Calu3 (cell line): ENCODE results near the gene TMPRSS5. TPM values are rescaled to one million over a fixed set of nuclear protein-coding genes. Genes with fewer than 3 reads are reported as not detected.
A peak's percentile ranks its signal among the peaks of the same experiment; 100 is the strongest.

ENCODE experiments used
- BruUV-seq: library from RNA; stranded (reverse); fragments of 400-500 nt; replicated peaks from 2 replicates; lab custom pipeline; 2021; lab: Mats Ljungman, UMichigan
- CTCF ChIA-PET: fragments of 300-600 bp; sonication (Branson Sonifier 250); formaldehyde crosslinking; loops from one replicate; lab custom pipeline; 2022; ENCODE audit warnings: antibody characterized with exemption; lab: Charles Lee
- DNase-seq: peaks from one replicate; pipeline ENCODE4 v3.0.0; 2022
- H3K27ac Mint-ChIP-seq: one replicate; pipeline ENCODE4 v1.8.0; 2022; ENCODE audit warnings: mixed read lengths; ENCODE audit not compliant: unreplicated experiment
- H3K27me3 Mint-ChIP-seq: one replicate; pipeline ENCODE4 v1.8.0; 2022; ENCODE audit warnings: mixed read lengths; ENCODE audit not compliant: unreplicated experiment
- H3K36me3 Mint-ChIP-seq: one replicate; pipeline ENCODE4 v1.8.0; 2022; ENCODE audit warnings: mild to moderate bottlenecking, moderate library complexity, mixed read lengths; ENCODE audit not compliant: insufficient read depth, unreplicated experiment
- H3K4me1 Mint-ChIP-seq: one replicate; pipeline ENCODE4 v1.8.0; 2022; ENCODE audit warnings: mild to moderate bottlenecking, low read depth, mixed read lengths; ENCODE audit not compliant: unreplicated experiment
- H3K4me3 Mint-ChIP-seq: one replicate; pipeline ENCODE4 v1.8.0; 2022; ENCODE audit warnings: mild to moderate bottlenecking, low read depth, moderate library complexity, mixed read lengths; ENCODE audit not compliant: unreplicated experiment
- H3K9me3 Mint-ChIP-seq: one replicate; pipeline ENCODE4 v1.8.0; 2022; ENCODE audit warnings: low read depth, mixed read lengths; ENCODE audit not compliant: unreplicated experiment
- intact Hi-C: fragments of 100-400 bp; cut with micrococcal nuclease; formaldehyde crosslinking; loops from one replicate; pipeline ENCODE4 v1.10.0; 2022; ENCODE audit not compliant: unreplicated experiment
- total RNA-seq: library from RNA; stranded (reverse); gene quantifications from 2 replicates; pipeline ENCODE4 v1.2.3, GENCODE V29; 2022
- TF ChIP-seq, protein P1 (sequence below): fragments of 200-600 bp; IDR thresholded peaks from one replicate; pipeline ENCODE4 v1.8.0; 2022; ENCODE audit warnings: antibody characterized with exemption; ENCODE audit not compliant: unreplicated experiment

TMPRSS5 gene
- total RNA-seq, 1 experiment from 2014 or later = 9.6 TPM

DNA sequence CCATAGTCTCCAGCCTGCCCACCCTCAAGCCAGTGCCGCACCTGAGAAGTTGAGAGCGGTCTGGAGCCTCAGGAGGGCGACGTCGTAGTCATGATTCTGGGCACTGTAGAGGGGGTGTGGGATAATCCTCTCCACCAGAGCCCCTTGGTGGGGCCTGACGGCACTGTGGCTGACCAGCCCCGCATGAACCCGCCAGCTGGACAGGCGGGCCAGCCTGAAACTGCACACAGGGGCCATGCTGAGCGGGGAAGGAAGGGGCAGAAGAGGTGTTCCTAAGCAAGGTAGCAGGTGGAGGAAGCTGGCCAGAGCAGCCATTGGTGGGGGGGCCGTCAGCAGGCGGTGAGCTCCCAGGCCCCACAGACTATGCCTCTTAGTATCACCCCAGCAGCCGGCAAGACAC, 13.1 kb downstream of the TMPRSS5 start:
- H3K4me3 Mint-ChIP-seq = no peak overlapping the region
- CTCF ChIA-PET = interaction anchor here (0.7 kb wide), 1 partner anchor 548 kb away, joined by 4 read pairs; no protein-coding TSS in a partner anchor

GRCh38 chr11:113690619-113691569, 15.2 kb downstream of the TMPRSS5 start:
- Mint-ChIP-seq H3K4me1 (peaks cover 19% of the 10 kb centered on the region), H3K36me3 (peaks cover 6% of the 10 kb centered on the region), H3K4me3 (peak overlapping the region; percentile 24), H3K27me3 (no peaks in the 10 kb centered on the region), H3K9me3 (no peaks in the 10 kb centered on the region), H3K27ac (peak overlapping the region; percentile 92)
- no TSS peak for BruUV-seq
- CTCF ChIA-PET = interaction anchor here (0.5 to 1.3 kb wide), 3 partner anchors 34 to 40 kb away, joined by 4 to 7 read pairs (median 4); no protein-coding TSS in a partner anchor
- DNase-seq = peak; percentile 93
- intact Hi-C loops = loop anchor here (1.0 kb wide), 1 partner anchor 27 kb away; no protein-coding TSS in a partner anchor
- TF ChIP-seq, protein P1, sequence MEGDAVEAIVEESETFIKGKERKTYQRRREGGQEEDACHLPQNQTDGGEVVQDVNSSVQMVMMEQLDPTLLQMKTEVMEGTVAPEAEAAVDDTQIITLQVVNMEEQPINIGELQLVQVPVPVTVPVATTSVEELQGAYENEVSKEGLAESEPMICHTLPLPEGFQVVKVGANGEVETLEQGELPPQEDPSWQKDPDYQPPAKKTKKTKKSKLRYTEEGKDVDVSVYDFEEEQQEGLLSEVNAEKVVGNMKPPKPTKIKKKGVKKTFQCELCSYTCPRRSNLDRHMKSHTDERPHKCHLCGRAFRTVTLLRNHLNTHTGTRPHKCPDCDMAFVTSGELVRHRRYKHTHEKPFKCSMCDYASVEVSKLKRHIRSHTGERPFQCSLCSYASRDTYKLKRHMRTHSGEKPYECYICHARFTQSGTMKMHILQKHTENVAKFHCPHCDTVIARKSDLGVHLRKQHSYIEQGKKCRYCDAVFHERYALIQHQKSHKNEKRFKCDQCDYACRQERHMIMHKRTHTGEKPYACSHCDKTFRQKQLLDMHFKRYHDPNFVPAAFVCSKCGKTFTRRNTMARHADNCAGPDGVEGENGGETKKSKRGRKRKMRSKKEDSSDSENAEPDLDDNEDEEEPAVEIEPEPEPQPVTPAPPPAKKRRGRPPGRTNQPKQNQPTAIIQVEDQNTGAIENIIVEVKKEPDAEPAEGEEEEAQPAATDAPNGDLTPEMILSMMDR = peak; percentile 89

More for the DNA sequence above, 13.1 kb downstream of the TMPRSS5 start:
- TF ChIP-seq, protein P1 = no peak
- intact Hi-C loops = no loop called here
- BruUV-seq = no TSS peak
- DNase-seq = no peak
- Mint-ChIP-seq H3K36me3 (peaks cover 8% of the 10 kb centered on the region), H3K27ac (no peak overlapping the region), H3K27me3 (no peaks in the 10 kb centered on the region), H3K4me1 (peaks cover 15% of the 10 kb centered on the region), H3K9me3 (no peaks in the 10 kb centered on the region)

GRCh38 chr11:113689768-113690618, 16.1 kb downstream of the TMPRSS5 start:
- Mint-ChIP-seq H3K27me3 (no peaks in the 10 kb centered on the region), H3K36me3 (peaks cover 4% of the 10 kb centered on the region), H3K4me1 (peaks cover 22% of the 10 kb centered on the region), H3K27ac (peak overlapping the region; percentile 92), H3K4me3 (peak overlapping the region; percentile 24), H3K9me3 (no peaks in the 10 kb centered on the region)
- CTCF ChIA-PET = interaction anchor here (1.1 to 1.3 kb wide), 3 partner anchors 16 to 41 kb away, joined by 4 to 7 read pairs (median 6); partner anchors contain the start of gene TMPRSS5
- TF ChIP-seq, protein P1 = no peak
- no TSS peak for BruUV-seq
- peak; percentile 63 for DNase-seq
- intact Hi-C loops = loop anchor here (1.0 kb wide), 1 partner anchor 26 kb away; no protein-coding TSS in a partner anchor
